DMS53 treated with DMSO at 0.1 percent for 48 hours (cell line): ENCODE results near the gene FSHR.

ENCODE experiments used
- DNase-seq: peaks from one replicate; lab custom pipeline; 2025; ENCODE audit not compliant: unreplicated experiment; lab: John Stamatoyannopoulos, UW

FSHR gene

GRCh38 chr2:49154140-49154539 lies at the start of gene FSHR:
TSS of gene FSHR (minus strand) at chr2:49154515. CDS start at chr2:49154417, 98 bp downstream.
- DNase-seq = no peak

- no peak for DNase-seq
These were observed 45.0 kb upstream of the FSHR start for GRCh38 chr2:49199266-49199665.

- DNase-seq = no peak
These were observed 40.4 kb upstream of the FSHR start for GRCh38 chr2:49194701-49195100.

- DNase-seq = no peak
These were observed 37.7 kb upstream of the FSHR start for GRCh38 chr2:49192036-49192435.

- DNase-seq = no peak
These were observed 35.4 kb upstream of the FSHR start for GRCh38 chr2:49189512-49190225.

GRCh38 chr2:49186050-49186648 lies 31.8 kb upstream of the FSHR start:
- no peak for DNase-seq

GRCh38 chr2:49178656-49179055 lies 24.3 kb upstream of the FSHR start:
- DNase-seq = no peak

- no peak for DNase-seq
These were observed 22.9 kb upstream of the FSHR start for GRCh38 chr2:49177194-49177593.

GRCh38 chr2:49175831-49176230 lies 21.5 kb upstream of the FSHR start:
- peak; percentile 67 for DNase-seq

GRCh38 chr2:49174750-49175149 lies 20.4 kb upstream of the FSHR start:
- no peak for DNase-seq

- DNase-seq = no peak
These were observed 12.8 kb upstream of the FSHR start for GRCh38 chr2:49167131-49167530.

GRCh38 chr2:49165662-49166061 lies 11.3 kb upstream of the FSHR start:
- no peak for DNase-seq

GRCh38 chr2:49164729-49165128 lies 10.4 kb upstream of the FSHR start:
- DNase-seq = no peak

GRCh38 chr2:49162151-49162550 lies 7.8 kb upstream of the FSHR start:
- DNase-seq = no peak

- no peak for DNase-seq
These were observed 576 bp upstream of the FSHR start for GRCh38 chr2:49154891-49155290.

GRCh38 chr2:49153252-49153651 lies 1.1 kb downstream of the FSHR start:
- DNase-seq = no peak

GRCh38 chr2:49152824-49153223 lies 1.5 kb downstream of the FSHR start:
- DNase-seq = no peak

GRCh38 chr2:49146401-49146800 lies 7.9 kb downstream of the FSHR start:
- DNase-seq = no peak

- no peak for DNase-seq
These were observed 22.5 kb downstream of the FSHR start for GRCh38 chr2:49131801-49132200.

- peak; percentile 26 for DNase-seq
These were observed 25.3 kb downstream of the FSHR start for GRCh38 chr2:49129034-49129433.

GRCh38 chr2:49123600-49123999 lies 30.7 kb downstream of the FSHR start:
- no peak for DNase-seq

- DNase-seq = no peak
These were observed 32.2 kb downstream of the FSHR start for GRCh38 chr2:49122107-49122506.

GRCh38 chr2:49113046-49113445 lies 41.3 kb downstream of the FSHR start:
- DNase-seq = no peak
